Activated naive CD4-positive, alpha-beta T cell treated with anti-CD3 and anti-CD28 coated beads, Interleukin-2, amount 50 U/mL, for 72 hours (primary cell): ENCODE data around the gene CHST11. TPM values are rescaled to one million over a fixed set of nuclear protein-coding genes. Genes with fewer than 3 reads are reported as not detected.

Experiments used
- ATAC-seq, 2 donors: fragments of 150-1000 bp; cut with Tn5 transposase; 2 replicates each; pipeline ENCODE4 v1.10.0; 2021; ENCODE audit warnings: mild to moderate bottlenecking in 2 of 2, moderate library complexity in 2 of 2
- DNase-seq, 2 donors: peaks; one replicate each; pipeline ENCODE4 v3.0.0; 2021 to 2022; ENCODE audit warnings: low spot score in 2 of 2
- H3K27ac Mint-ChIP-seq, 2 donors: one replicate each; pipeline ENCODE4 v1.8.0; 2022; ENCODE audit warnings: mild to moderate bottlenecking in 2 of 2, mixed read lengths in 2 of 2
- H3K36me3 Mint-ChIP-seq, 2 donors: one replicate each; pipeline ENCODE4 v1.8.0; 2022; ENCODE audit warnings: mixed read lengths in 2 of 2
- H3K9me3 Mint-ChIP-seq, 2 donors: one replicate each; pipeline ENCODE4 v1.8.0; 2022; ENCODE audit warnings: mixed read lengths in 2 of 2
- total RNA-seq, 2 donors: library from RNA; stranded (reverse); gene quantifications; one replicate each; pipeline ENCODE4 v1.2.3, GENCODE V29; 2022

CHST11 gene
- total RNA-seq, 2 donors from 2014 or later, result 20.0 to 40.0 TPM

- Mint-ChIP-seq H3K9me3 (no peaks in the 10 kb centered on the region), H3K36me3 (peaks cover 0 to 5% of the 10 kb centered on the region in 2 donors), H3K27ac (peak overlapping the region; percentile 2 to 73)
- ATAC-seq (peak; percentile 78 to 85), DNase-seq (no peak)
Measured at GRCh38 chr12:104578453-104578852, 121.7 kb downstream of the CHST11 start.

GRCh38 chr12:104579718-104580495 lies 123.2 kb downstream of the CHST11 start:
- Mint-ChIP-seq H3K36me3 (no peaks in the 10 kb centered on the region), H3K27ac (no peak overlapping the region), H3K9me3 (no peaks in the 10 kb centered on the region)
- ATAC-seq, result no peak
- DNase-seq, result no peak

GRCh38 chr12:104581005-104581570 lies 124.3 kb downstream of the CHST11 start:
- no peaks in the 10 kb centered on the region for H3K9me3 Mint-ChIP-seq
- H3K36me3 Mint-ChIP-seq, result no peaks in the 10 kb centered on the region
- DNase-seq, result no peak
- H3K27ac Mint-ChIP-seq, result no peak overlapping the region
- ATAC-seq, result no peak

- H3K27ac Mint-ChIP-seq, result peak overlapping the region in 1 of 2 donors; percentile 79
- H3K36me3 Mint-ChIP-seq, result no peaks in the 10 kb centered on the region
- ATAC-seq (no peak), DNase-seq (no peak)
- no peaks in the 10 kb centered on the region for H3K9me3 Mint-ChIP-seq
Measured at GRCh38 chr12:104582739-104583138, 126.0 kb downstream of the CHST11 start.

GRCh38 chr12:104583301-104583700 lies 126.6 kb downstream of the CHST11 start:
- Mint-ChIP-seq H3K36me3 (no peaks in the 10 kb centered on the region), H3K9me3 (no peaks in the 10 kb centered on the region), H3K27ac (peak overlapping the region in 1 of 2 donors; percentile 86)
- DNase-seq (no peak), ATAC-seq (peak; percentile 38 to 82)

- no peaks in the 10 kb centered on the region for H3K9me3 Mint-ChIP-seq
- DNase-seq (no peak), ATAC-seq (no peak)
- H3K36me3 Mint-ChIP-seq, result peaks cover 0 to 7% of the 10 kb centered on the region in 2 donors
- no peak overlapping the region for H3K27ac Mint-ChIP-seq
Measured at GRCh38 chr12:104585448-104586055, 128.8 kb downstream of the CHST11 start.

GRCh38 chr12:104586351-104586919 lies 129.7 kb downstream of the CHST11 start:
- Mint-ChIP-seq H3K36me3 (peaks cover 4 to 8% of the 10 kb centered on the region in 2 donors), H3K9me3 (no peaks in the 10 kb centered on the region), H3K27ac (no peak overlapping the region)
- ATAC-seq, result no peak
- no peak for DNase-seq

GRCh38 chr12:104588047-104588920 lies 131.5 kb downstream of the CHST11 start:
- H3K9me3 Mint-ChIP-seq, result no peaks in the 10 kb centered on the region
- H3K27ac Mint-ChIP-seq, result no peak overlapping the region
- DNase-seq (no peak), ATAC-seq (no peak)
- H3K36me3 Mint-ChIP-seq, result peaks cover 4 to 8% of the 10 kb centered on the region in 2 donors

- DNase-seq (no peak), ATAC-seq (no peak)
- peak overlapping the region in 1 of 2 donors; percentile 91 for H3K27ac Mint-ChIP-seq
- no peaks in the 10 kb centered on the region for H3K9me3 Mint-ChIP-seq
- H3K36me3 Mint-ChIP-seq, result peaks cover 4 to 8% of the 10 kb centered on the region in 2 donors
Measured at GRCh38 chr12:104588921-104589590, 132.3 kb downstream of the CHST11 start.

- Mint-ChIP-seq H3K27ac (peak overlapping the region in 1 of 2 donors; percentile 44), H3K36me3 (peaks cover 4 to 8% of the 10 kb centered on the region in 2 donors), H3K9me3 (no peaks in the 10 kb centered on the region)
- DNase-seq, result no peak
- ATAC-seq, result no peak
Measured at GRCh38 chr12:104590022-104590421, 133.3 kb downstream of the CHST11 start.

GRCh38 chr12:104591257-104591885 lies 134.6 kb downstream of the CHST11 start:
- no peak for DNase-seq
- Mint-ChIP-seq H3K9me3 (no peaks in the 10 kb centered on the region), H3K27ac (no peak overlapping the region), H3K36me3 (peaks cover 4 to 8% of the 10 kb centered on the region in 2 donors)
- ATAC-seq, result no peak

- H3K9me3 Mint-ChIP-seq, result no peaks in the 10 kb centered on the region
- no peak for ATAC-seq
- H3K27ac Mint-ChIP-seq, result no peak overlapping the region
- peaks cover 4 to 8% of the 10 kb centered on the region in 2 donors for H3K36me3 Mint-ChIP-seq
- DNase-seq, result no peak
Measured at GRCh38 chr12:104593482-104593881, 136.7 kb downstream of the CHST11 start.

- no peak for DNase-seq
- no peak for ATAC-seq
Measured at GRCh38 chr12:104596134-104596799, 139.5 kb downstream of the CHST11 start.

GRCh38 chr12:104596898-104597843 lies 140.4 kb downstream of the CHST11 start:
- peaks cover 0 to 8% of the 10 kb centered on the region in 2 donors for H3K36me3 Mint-ChIP-seq
- no peak for DNase-seq
- no peak overlapping the region for H3K27ac Mint-ChIP-seq
- ATAC-seq, result no peak
- H3K9me3 Mint-ChIP-seq, result no peaks in the 10 kb centered on the region

More at GRCh38 chr12:104596134-104596799, 139.5 kb downstream of the CHST11 start:
- H3K27ac Mint-ChIP-seq, result no peak overlapping the region
- H3K36me3 Mint-ChIP-seq, result peaks cover 0 to 2% of the 10 kb centered on the region in 2 donors
- no peaks in the 10 kb centered on the region for H3K9me3 Mint-ChIP-seq
